Natural killer cell (primary cell): ENCODE measurements around the gene SCCPDH. TPM values are rescaled to one million over a fixed set of nuclear protein-coding genes. Genes with fewer than 3 reads are reported as not detected.

Source experiments
- ATAC-seq, 3 donors: fragments of 150-1000 bp in 2 of 3; fragments of 200-7000 bp in 1 of 3; cut with Tn5 transposase; 1 replicate in 1 of 3; 2 replicates in 2 of 3; pipeline ENCODE4 v1.10.0; 2021; ENCODE audit warnings: mild to moderate bottlenecking in 2 of 3, moderate library complexity in 2 of 3
- DNase-seq, 2 donors: peaks; one replicate each; pipeline versions ENCODE4 v3.0.0 to v3.0.0-alpha.2; 2013 to 2021; ENCODE audit warnings: mixed read lengths in 1 of 2
- H3K27ac ChIP-seq: one replicate; pipeline ENCODE4 v1.5.1; 2013; ENCODE audit warnings: mild to moderate bottlenecking, low read length
- H3K27me3 ChIP-seq: one replicate; pipeline ENCODE4 v1.6.1; 2013; ENCODE audit warnings: low read length; ENCODE audit not compliant: control insufficient read depth, insufficient read depth
- H3K36me3 ChIP-seq: one replicate; pipeline ENCODE4 v1.6.1; 2013; ENCODE audit warnings: low read length; ENCODE audit not compliant: control insufficient read depth, insufficient read depth
- H3K4me1 ChIP-seq: one replicate; pipeline ENCODE4 v1.6.1; 2013; ENCODE audit warnings: low read length; ENCODE audit not compliant: control insufficient read depth, insufficient read depth
- H3K4me3 ChIP-seq: one replicate; pipeline ENCODE4 v1.5.1; 2013; ENCODE audit warnings: low read length
- H3K9me3 ChIP-seq: one replicate; pipeline ENCODE4 v1.6.1; 2013; ENCODE audit warnings: low read length; ENCODE audit not compliant: control insufficient read depth, insufficient read depth
- H3K27ac Mint-ChIP-seq, 2 donors: one replicate each; pipeline ENCODE4 v1.8.0; 2022; ENCODE audit warnings: mild to moderate bottlenecking in 2 of 2, mixed read lengths in 2 of 2, moderate library complexity in 1 of 2
- H3K27me3 Mint-ChIP-seq, 2 donors: one replicate each; pipeline ENCODE4 v1.8.0; 2022; ENCODE audit warnings: low read depth in 2 of 2, mixed read lengths in 2 of 2
- H3K36me3 Mint-ChIP-seq: one replicate; pipeline ENCODE4 v1.8.0; 2022; ENCODE audit warnings: mixed read lengths
- H3K4me1 Mint-ChIP-seq, 2 donors: one replicate each; pipeline ENCODE4 v1.8.0; 2022; ENCODE audit warnings: mixed read lengths in 2 of 2
- H3K4me3 Mint-ChIP-seq: one replicate; pipeline ENCODE4 v1.8.0; 2022; ENCODE audit warnings: mild to moderate bottlenecking, moderate library complexity, mixed read lengths
- H3K9me3 Mint-ChIP-seq, 2 donors: one replicate each; pipeline ENCODE4 v1.8.0; 2022; ENCODE audit warnings: mixed read lengths in 2 of 2
- CTCF ChIP-seq: fragments of 200-600 bp; IDR thresholded peaks from one replicate; pipeline ENCODE4 v1.8.0; 2022; ENCODE audit warnings: antibody characterized with exemption
- WGBS: methylation state at CpG from one replicate; pipeline ENCODE4 v1.1.7; 2013; ENCODE audit warnings: missing lambda C conversion rate; ENCODE audit not compliant: insufficient coverage; 5-methylcytosine and 5-hydroxymethylcytosine counted together
- intact Hi-C: fragments of 100-400 bp; cut with micrococcal nuclease; formaldehyde crosslinking; loops from one replicate; pipeline ENCODE4 v1.14.2; 2022
- total RNA-seq, 4 donors: library from RNA; stranded (reverse); fragments of 120-200 nt in 1 of 4; gene quantifications; one replicate each; pipeline versions ENCODE4 v1.2.3 to v1.2.4, GENCODE V29; 2013 to 2022

Gene SCCPDH
- total RNA-seq, 3 donors from 2014 or later (not counting 1 experiment from before 2014, with no cell fraction given), result 5.3 to 24.8 (median 9.2) TPM

DNA sequence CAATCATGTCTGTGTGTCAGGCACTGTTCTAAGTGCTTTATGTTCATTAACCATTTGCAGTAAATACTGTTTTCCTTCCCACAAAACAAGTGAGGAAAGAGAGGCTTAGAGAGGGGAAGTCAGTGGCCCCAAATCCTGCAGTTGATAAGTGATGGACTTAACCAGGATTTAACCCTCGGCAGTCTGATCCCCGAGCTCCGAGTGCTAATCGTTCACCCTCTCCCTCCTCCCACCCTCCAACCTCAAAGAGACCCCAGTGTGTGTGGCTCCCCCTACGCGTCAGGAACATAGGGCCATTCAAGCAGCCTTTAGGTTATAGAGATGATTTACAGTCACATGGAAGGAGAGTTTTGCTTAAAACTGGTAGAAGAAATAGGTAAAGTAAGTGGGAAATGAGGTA lies 47.2 kb downstream of the SCCPDH start:
- Histone ChIP-seq H3K9me3 (no peaks in the 10 kb centered on the region), H3K27ac (no peak overlapping the region), H3K36me3 (peaks cover 5% of the 10 kb centered on the region), H3K4me3 (no peak overlapping the region), H3K27me3 (no peaks in the 10 kb centered on the region), H3K4me1 (no peaks in the 10 kb centered on the region)
- Mint-ChIP-seq H3K9me3 (no peaks in the 10 kb centered on the region), H3K4me3 (no peak overlapping the region), H3K36me3 (no peaks in the 10 kb centered on the region), H3K4me1 (no peaks in the 10 kb centered on the region), H3K27ac (no peak overlapping the region), H3K27me3 (no peaks in the 10 kb centered on the region)
- ATAC-seq, result no peak
- intact Hi-C loops, result no loop called here
- 98% methylated on average over 6 of the region's 6 CpGs for WGBS
- no peak for DNase-seq
- TF ChIP-seq CTCF, result no peak

GRCh38 chr1:246772686-246773085 lies 48.5 kb downstream of the SCCPDH start:
- ATAC-seq, result no peak
- no peaks in the 10 kb centered on the region for H3K36me3 Mint-ChIP-seq
- 72% methylated on average over 2 of the region's 2 CpGs for WGBS

GRCh38 chr1:246773213-246773641 lies 49.0 kb downstream of the SCCPDH start:
- DNase-seq (no peak), ATAC-seq (no peak)
- Histone ChIP-seq H3K9me3 (no peaks in the 10 kb centered on the region), H3K27ac (no peak overlapping the region), H3K36me3 (peaks cover 2% of the 10 kb centered on the region), H3K4me1 (no peaks in the 10 kb centered on the region), H3K4me3 (no peak overlapping the region), H3K27me3 (no peaks in the 10 kb centered on the region)
- Mint-ChIP-seq H3K27ac (no peak overlapping the region), H3K36me3 (no peaks in the 10 kb centered on the region), H3K4me3 (no peak overlapping the region), H3K27me3 (no peaks in the 10 kb centered on the region), H3K9me3 (no peaks in the 10 kb centered on the region), H3K4me1 (no peaks in the 10 kb centered on the region)
- intact Hi-C loops, result no loop called here
- WGBS, result 80% methylated on average over 4 of the region's 4 CpGs
- TF ChIP-seq CTCF, result no peak

More at GRCh38 chr1:246772686-246773085, 48.5 kb downstream of the SCCPDH start:
- Histone ChIP-seq H3K36me3 (peaks cover 5% of the 10 kb centered on the region), H3K27me3 (no peaks in the 10 kb centered on the region), H3K4me3 (no peak overlapping the region), H3K9me3 (no peaks in the 10 kb centered on the region), H3K27ac (no peak overlapping the region), H3K4me1 (no peaks in the 10 kb centered on the region)
- intact Hi-C loops, result no loop called here
- Mint-ChIP-seq H3K9me3 (no peaks in the 10 kb centered on the region), H3K27ac (no peak overlapping the region), H3K4me3 (no peak overlapping the region), H3K27me3 (no peaks in the 10 kb centered on the region), H3K4me1 (no peaks in the 10 kb centered on the region)
- TF ChIP-seq CTCF, result no peak
- DNase-seq, result no peak
